ENCODE data around the gene CYP2A7.
"Not testable (repeated sequence)": the region's sequence is repeated elsewhere in the genome, so short reads cannot be mapped to it uniquely, and the experiment has no call there.

Gene CYP2A7

GRCh38 chr19:40896843-40897789 is 15.1 kb upstream of the CYP2A7 start:
- peak in 1 of 2 donors; percentile 3 for DNase-seq

- DNase-seq, result no peak
Observed at GRCh38 chr19:40896418-40896796, 14.4 kb upstream of the CYP2A7 start.

- no peak for DNase-seq
Observed at GRCh38 chr19:40893112-40893511, 11.1 kb upstream of the CYP2A7 start.

GRCh38 chr19:40889366-40889765 is 7.3 kb upstream of the CYP2A7 start:
- no peak for DNase-seq

GRCh38 chr19:40888191-40888590 is 6.2 kb upstream of the CYP2A7 start:
- DNase-seq, result no peak

GRCh38 chr19:40884187-40884931 is 2.3 kb upstream of the CYP2A7 start:
- DNase-seq, result not testable (repeated sequence)

GRCh38 chr19:40879349-40879748 is 2.7 kb downstream of the CYP2A7 start:
- not testable (repeated sequence) for DNase-seq

GRCh38 chr19:40875526-40875951 is 6.5 kb downstream of the CYP2A7 start:
- peak; percentile 37 to 52 for DNase-seq

- DNase-seq, result not testable (repeated sequence)
Observed at GRCh38 chr19:40874874-40875273, 7.2 kb downstream of the CYP2A7 start.

GRCh38 chr19:40873873-40874272 is 8.2 kb downstream of the CYP2A7 start:
- DNase-seq, result not testable (repeated sequence)

GRCh38 chr19:40872209-40872608 is 9.8 kb downstream of the CYP2A7 start:
- DNase-seq, result no peak

GRCh38 chr19:40867701-40868100 is 14.3 kb downstream of the CYP2A7 start:
- DNase-seq, result no peak

GRCh38 chr19:40864739-40865496 is 17.1 kb downstream of the CYP2A7 start:
- DNase-seq, result not testable (repeated sequence)

- DNase-seq, result no peak
Observed at GRCh38 chr19:40862785-40863184, 19.2 kb downstream of the CYP2A7 start.

- no peak for DNase-seq
Observed at GRCh38 chr19:40862333-40862732, 19.7 kb downstream of the CYP2A7 start.

GRCh38 chr19:40858109-40858508 is 23.9 kb downstream of the CYP2A7 start:
- no peak for DNase-seq

GRCh38 chr19:40852467-40853152 is 29.4 kb downstream of the CYP2A7 start:
- not testable (repeated sequence) for DNase-seq

- not testable (repeated sequence) for DNase-seq
Observed at GRCh38 chr19:40850277-40850676, 31.8 kb downstream of the CYP2A7 start, which contains the start of gene CYP2A6. CYP2A6 (minus strand) TSS chr19:40850447; CDS start chr19:40850426, 21 bp downstream.

- DNase-seq, result not testable (repeated sequence)
Observed at GRCh38 chr19:40846722-40847121, 35.3 kb downstream of the CYP2A7 start.

- not testable (repeated sequence) for DNase-seq
Observed at GRCh38 chr19:40843653-40844052, 38.4 kb downstream of the CYP2A7 start.

- not testable (repeated sequence) for DNase-seq
Observed at GRCh38 chr19:40842997-40843652, 38.9 kb downstream of the CYP2A7 start.
